Adrenal gland (tissue), 12 donors: ENCODE results near the gene SPAST. TPM values are rescaled to one million over a fixed set of nuclear protein-coding genes. Genes with fewer than 3 reads are reported as not detected.
"Not testable (repeated sequence)": the region's sequence is repeated elsewhere in the genome, so short reads cannot be mapped to it uniquely, and the experiment has no call there.

ENCODE experiments used
- DNase-seq, 7 donors: peaks; one replicate each; pipeline ENCODE4 v3.0.0-alpha.2; 2019 to 2020
- H3K27ac ChIP-seq, 5 donors: fragments of 200-600 bp; sonication (generic) in 4 of 5; 1 replicate in 3 of 5; 2 replicates in 2 of 5; pipeline versions ENCODE4 v1.5.1 to v1.8.0; 2016 to 2020; ENCODE audit warnings: mild to moderate bottlenecking in 1 of 5
- H3K27me3 ChIP-seq: fragments of 200-600 bp; 2 replicates; pipeline ENCODE4 v1.8.0; 2021
- H3K36me3 ChIP-seq, 2 donors: fragments of 200-600 bp; replicated peaks in 1 of 2; 1 replicate in 1 of 2; 2 replicates in 1 of 2; pipeline versions ENCODE4 v1.5.1 to v1.8.0; 2018 to 2022
- H3K4me1 ChIP-seq, 2 donors: fragments of 200-600 bp; replicated peaks in 1 of 2; 1 replicate in 1 of 2; 2 replicates in 1 of 2; pipeline versions ENCODE4 v1.5.1 to v1.8.0; 2018 to 2021
- H3K4me3 ChIP-seq, 4 donors: fragments of 200-600 bp; sonication (generic) in 3 of 4; one replicate each; pipeline ENCODE4 v1.5.1; 2016 to 2018
- H3K9me3 ChIP-seq, 3 donors: fragments of 200-600 bp; sonication (generic) in 1 of 3; replicated peaks in 1 of 3; 1 replicate in 2 of 3; 2 replicates in 1 of 3; pipeline versions ENCODE4 v1.5.1 to v1.8.0; 2016 to 2021
- POLR2A ChIP-seq, 2 donors: fragments of 450-650 bp; IDR thresholded peaks; one replicate each; pipeline ENCODE4 v1.6.1; 2017; ENCODE audit warnings: antibody characterized with exemption in 2 of 2, mild to moderate bottlenecking in 2 of 2, moderate library complexity in 1 of 2
- WGBS, 4 donors: extraction: QIAGEN DNeasy Blood & Tissue Kit in 2 of 4; methylation state at CpG; one replicate each; pipeline versions ENCODE4 v1.1.5 to v1.1.7; 2013 to 2017; 5-methylcytosine and 5-hydroxymethylcytosine counted together
- intact Hi-C, 2 donors: fragments of 100-400 bp; cut with DNase I; formaldehyde crosslinking; loops; one replicate each; pipeline versions ENCODE4 v1.14.1 to v1.15.0; 2022 to 2023
- polyA plus RNA-seq, 3 donors: library from polyadenylated mRNA; stranded (reverse); fragments of 200-250 nt in 2 of 3; fragments of 350-450 nt in 1 of 3; fragmentation: Illumina TruSeq in 1 of 3; extraction: RNeasy Lipid Tissue Mini Kit (QIAGEN cat#74804) in 1 of 3; gene quantifications; one replicate each; pipeline ENCODE4 v1.2.3, GENCODE V29; 2013 to 2014
- total RNA-seq, 9 donors: library from RNA; depleted of rRNA in 4 of 9; stranded (reverse); fragments of >200 nt in 4 of 9; fragments of 120-200 nt in 1 of 9; fragmentation: NEBNext Ultra II Directional in 1 of 9; extraction: Animal tissue kit (Norgen Biotek cat#: 25700) in 1 of 9; gene quantifications; one replicate each; pipeline versions ENCODE4 v1.1.0 to v1.2.4, GENCODE V29; 2013 to 2023
- TF ChIP-seq, protein P1 (sequence below), 6 experiments: fragments of 450-650 bp in 4 of 6; fragments of 200-600 bp in 2 of 6; sonication (generic) in 1 of 6; IDR thresholded peaks; 1 replicate in 5 of 6; 2 replicates in 1 of 6; pipeline versions ENCODE4 v1.5.1 to v1.8.0; 2016 to 2021; ENCODE audit warnings: antibody characterized with exemption in 6 of 6, mild to moderate bottlenecking in 2 of 6, moderate library complexity in 1 of 6
- donor health status: healthy with polysubstance abuse.
- donor health status: Bipolar disorder and iron deficiency.
- donor health status: DM: yes; HTN: yes; CAD: no.
- donor health status: DM: no; HTN: no; CAD: no.
- donor health status: DM: no; HTN: no; CAD: no.
- donor health status: DM: yes; HTN: yes; CAD: no.

The SPAST gene
- total and polyA plus RNA-seq, 12 donors, result 2.8 to 26.1 (median 15.2) TPM

DNA sequence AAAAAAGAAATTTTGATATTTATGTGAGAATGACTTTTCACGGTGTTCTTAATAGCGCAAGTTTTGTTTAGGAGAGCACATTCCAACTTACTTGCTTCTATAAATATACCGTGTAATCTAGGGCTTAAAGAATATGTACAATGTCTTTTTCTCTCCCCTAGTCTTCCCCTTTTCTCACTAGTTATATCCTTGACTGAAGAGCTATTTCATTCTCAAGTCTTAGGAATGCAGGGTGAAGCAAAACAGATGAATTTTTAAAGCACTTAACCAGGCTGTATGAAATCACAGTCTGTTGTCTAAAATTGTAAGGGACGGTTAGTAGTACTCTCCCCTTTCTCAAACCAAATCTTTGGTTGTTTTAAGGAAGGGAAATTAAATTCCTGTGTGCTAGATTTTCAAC, 72.7 kb downstream of the SPAST start:
- Histone ChIP-seq H3K4me1 (no peaks in the 10 kb centered on the region), H3K36me3 (no peaks in the 10 kb centered on the region), H3K4me3 (no peak overlapping the region), H3K27ac (no peak overlapping the region), H3K9me3 (no peaks in the 10 kb centered on the region), H3K27me3 (no peaks in the 10 kb centered on the region)
- no peak for DNase-seq
- TF ChIP-seq POLR2A (IDR thresholded peaks at IDR 0.05), result no peak
- TF ChIP-seq, protein P1, sequence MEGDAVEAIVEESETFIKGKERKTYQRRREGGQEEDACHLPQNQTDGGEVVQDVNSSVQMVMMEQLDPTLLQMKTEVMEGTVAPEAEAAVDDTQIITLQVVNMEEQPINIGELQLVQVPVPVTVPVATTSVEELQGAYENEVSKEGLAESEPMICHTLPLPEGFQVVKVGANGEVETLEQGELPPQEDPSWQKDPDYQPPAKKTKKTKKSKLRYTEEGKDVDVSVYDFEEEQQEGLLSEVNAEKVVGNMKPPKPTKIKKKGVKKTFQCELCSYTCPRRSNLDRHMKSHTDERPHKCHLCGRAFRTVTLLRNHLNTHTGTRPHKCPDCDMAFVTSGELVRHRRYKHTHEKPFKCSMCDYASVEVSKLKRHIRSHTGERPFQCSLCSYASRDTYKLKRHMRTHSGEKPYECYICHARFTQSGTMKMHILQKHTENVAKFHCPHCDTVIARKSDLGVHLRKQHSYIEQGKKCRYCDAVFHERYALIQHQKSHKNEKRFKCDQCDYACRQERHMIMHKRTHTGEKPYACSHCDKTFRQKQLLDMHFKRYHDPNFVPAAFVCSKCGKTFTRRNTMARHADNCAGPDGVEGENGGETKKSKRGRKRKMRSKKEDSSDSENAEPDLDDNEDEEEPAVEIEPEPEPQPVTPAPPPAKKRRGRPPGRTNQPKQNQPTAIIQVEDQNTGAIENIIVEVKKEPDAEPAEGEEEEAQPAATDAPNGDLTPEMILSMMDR (IDR thresholded peaks at IDR 0.05), result no peak
- intact Hi-C loops, result no loop called here
- WGBS, 4 donors, result 92 to 95% (median 93%) methylated on average over 4 of the region's 4 CpGs

DNA sequence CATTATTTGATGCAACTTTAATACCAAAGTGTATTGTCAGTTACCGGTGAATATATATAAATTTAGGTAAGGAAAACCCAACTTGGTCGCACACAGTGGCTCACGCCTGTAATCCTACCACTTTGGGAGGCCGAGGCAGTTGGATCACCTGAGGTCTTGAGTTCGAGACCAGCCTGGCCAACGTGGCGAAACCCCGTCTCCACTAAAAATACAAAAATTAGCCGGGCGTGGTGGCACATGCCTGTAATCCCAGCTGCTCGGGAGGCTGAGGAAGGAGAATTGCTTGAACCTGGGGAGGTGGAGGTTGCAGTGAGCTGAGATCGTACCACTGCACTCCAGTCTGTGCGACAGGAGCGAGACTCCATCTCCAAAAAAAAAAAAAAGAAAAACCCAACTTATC, 88.2 kb downstream of the SPAST start:
- H3K4me3 ChIP-seq, H3K9me3 ChIP-seq, intact Hi-C loops, H3K4me1 ChIP-seq, H3K36me3 ChIP-seq, H3K27ac ChIP-seq, DNase-seq, H3K27me3 ChIP-seq: not testable (repeated sequence)
- 96 to 97% (median 97%) methylated on average over 14 of the region's 14 CpGs for WGBS, 4 donors

DNA sequence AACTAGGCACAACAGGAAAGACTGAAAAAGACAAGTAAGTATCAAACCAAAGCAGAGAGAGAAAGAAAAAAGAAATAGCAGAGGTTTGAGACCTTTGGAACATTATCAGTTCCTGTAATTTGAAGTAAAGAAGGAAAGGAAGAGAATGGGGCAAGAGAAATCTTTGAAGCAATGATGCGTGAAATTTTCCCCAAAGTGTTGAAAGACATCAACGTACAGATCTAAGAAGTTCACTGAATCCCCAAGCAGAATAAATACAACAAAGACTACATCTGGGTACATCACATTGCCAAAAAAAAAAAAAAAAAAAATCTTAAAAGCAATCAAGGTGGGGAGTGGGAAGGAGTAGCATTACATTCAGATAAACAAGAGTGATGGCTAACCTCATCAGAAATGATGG, 96.3 kb downstream of the SPAST start:
- intact Hi-C loops, result no loop called here
- Histone ChIP-seq H3K36me3 (peaks cover 0 to 6% of the 10 kb centered on the region in 2 donors), H3K27ac (no peak overlapping the region), H3K4me3 (no peak overlapping the region), H3K9me3 (no peaks in the 10 kb centered on the region), H3K27me3 (no peaks in the 10 kb centered on the region), H3K4me1 (peaks cover 0 to 3% of the 10 kb centered on the region in 2 donors)
- DNase-seq, result no peak
- TF ChIP-seq, protein P1 (IDR thresholded peaks at IDR 0.05), result no peak
- no peak for TF ChIP-seq POLR2A (IDR thresholded peaks at IDR 0.05)
- 91 to 97% (median 95%) methylated on average over 2 of the region's 2 CpGs for WGBS, 4 donors

DNA sequence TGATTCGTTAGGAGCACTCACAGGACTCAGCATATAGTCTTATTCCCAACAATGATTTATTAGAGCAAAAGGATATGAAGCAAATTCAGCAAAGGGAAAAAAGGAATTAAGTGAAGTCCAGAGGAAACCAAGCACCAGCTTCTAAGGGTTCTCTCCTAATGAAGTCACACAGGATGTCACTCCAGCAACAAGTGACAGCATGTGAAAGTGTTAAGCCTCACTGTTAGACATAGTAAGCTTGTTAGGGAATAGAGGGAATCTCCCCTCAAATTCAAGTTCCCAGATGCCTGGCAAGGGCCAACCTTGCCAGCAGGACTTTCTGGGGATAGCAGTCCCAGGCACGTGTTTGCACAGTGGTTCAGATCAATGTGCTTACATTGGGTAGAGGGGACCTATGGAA, 97.9 kb downstream of the SPAST start:
- H3K9me3 ChIP-seq, result no peaks in the 10 kb centered on the region
- no peaks in the 10 kb centered on the region for H3K36me3 ChIP-seq
- intact Hi-C loops, result no loop called here
- no peak for DNase-seq
- WGBS, 4 donors, result 56 to 74% (median 64%) methylated on average over 2 of the region's 2 CpGs
- H3K27ac ChIP-seq, result no peak overlapping the region
- no peak for TF ChIP-seq POLR2A (IDR thresholded peaks at IDR 0.05)
- TF ChIP-seq, protein P1 (IDR thresholded peaks at IDR 0.05), result no peak
- H3K4me3 ChIP-seq, result no peak overlapping the region
- H3K4me1 ChIP-seq, result peaks cover 0 to 9% of the 10 kb centered on the region in 2 donors
- no peaks in the 10 kb centered on the region for H3K27me3 ChIP-seq

DNA sequence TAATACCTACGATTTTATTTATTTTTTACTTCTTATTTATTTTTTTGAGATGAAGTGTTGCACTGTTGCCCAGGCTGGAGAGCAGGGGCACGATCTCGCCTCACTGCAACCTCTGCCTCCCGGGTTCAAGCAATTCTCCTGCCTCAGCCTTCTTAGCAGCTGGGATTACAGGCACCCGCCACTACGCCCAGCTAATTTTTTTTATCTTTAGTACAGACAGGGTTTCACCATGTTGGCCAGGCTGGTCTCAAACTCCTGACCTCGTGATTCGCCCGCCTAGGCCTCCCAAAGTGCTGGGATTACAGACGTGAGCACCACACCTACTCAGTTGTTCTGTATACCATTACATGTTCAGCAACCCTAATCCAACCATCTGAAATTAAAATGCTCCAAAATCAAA, 100.9 kb downstream of the SPAST start:
- intact Hi-C loops, H3K4me3 ChIP-seq, H3K9me3 ChIP-seq, H3K36me3 ChIP-seq, H3K27me3 ChIP-seq, H3K27ac ChIP-seq, DNase-seq: not testable (repeated sequence)
- H3K4me1 ChIP-seq, result peaks cover 0 to 26% of the 10 kb centered on the region in 2 donors
- WGBS, 4 donors, result 87 to 92% (median 91%) methylated on average over 10 of the region's 10 CpGs

DNA sequence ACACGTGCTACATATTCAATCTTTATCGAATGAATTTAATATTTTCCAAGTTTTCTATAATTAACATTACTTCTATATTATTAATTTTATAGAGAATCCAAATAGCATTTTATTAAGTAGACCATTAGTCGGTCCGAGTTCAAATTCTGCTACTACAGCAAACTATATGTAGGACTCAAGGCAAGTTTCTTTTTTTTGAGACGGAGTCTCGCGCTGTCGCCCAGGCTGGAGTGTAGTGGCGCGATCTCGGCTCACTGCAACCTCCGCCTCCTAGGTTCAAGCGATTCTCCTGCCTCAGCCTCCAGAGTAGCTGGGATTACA, 101.6 kb downstream of the SPAST start:
- H3K27me3 ChIP-seq, H3K9me3 ChIP-seq, intact Hi-C loops, H3K36me3 ChIP-seq, DNase-seq: not testable (repeated sequence)
- Histone ChIP-seq H3K4me1 (peaks cover 0 to 26% of the 10 kb centered on the region in 2 donors), H3K4me3 (peak overlapping the region in 3 of 4 donors; percentile 60 to 89 (median 67)), H3K27ac (peak overlapping the region; percentile 90 to 95 (median 94))
- 6 to 10% (median 7%) methylated on average over 13 of the region's 13 CpGs for WGBS, 4 donors
